Measurements from ENCODE around the gene AFAP1L1. TPM values are rescaled to one million over a fixed set of nuclear protein-coding genes. Genes with fewer than 3 reads are reported as not detected.

AFAP1L1 gene
- total RNA-seq, 2 experiments from 2014 or later = not detected

GRCh38 chr5:149325894-149326293 lies 54.2 kb downstream of the AFAP1L1 start:
- BruUV-seq (replicated peaks) = no TSS peak
- ChIA-PET POLR2A (no interaction called here), CTCF (ENCODE audit: unreplicated experiment) (no interaction called here)
- Histone ChIP-seq H3K79me2 (ENCODE audit: insufficient read depth, low read depth, low read length) (no peaks in the 10 kb centered on the region), H3K36me3 (ENCODE audit: insufficient read depth, low read length) (no peaks in the 10 kb centered on the region), H3K4me3 (ENCODE audit: low read depth, low read length, poor library complexity, severe bottlenecking) (no peak overlapping the region), H3K9me2 (ENCODE audit: insufficient read depth, low read length) (no peaks in the 10 kb centered on the region), H3K4me2 (ENCODE audit: low read length) (no peak overlapping the region), H3K27ac (ENCODE audit: low read depth, low read length, poor library complexity, severe bottlenecking) (no peak overlapping the region), H2AFZ (ENCODE audit: low read length) (no peak overlapping the region), H3K9me3 (ENCODE audit: low read length) (peaks cover 3% of the 10 kb centered on the region; the same call in 1 of the 2 replicates), H3K4me1 (ENCODE audit: insufficient read depth, low read length, poor library complexity, severe bottlenecking) (no peaks in the 10 kb centered on the region), H4K20me1 (ENCODE audit: insufficient read depth, low read length) (no peaks in the 10 kb centered on the region)
- DNase-seq (ENCODE audit: low spot score) = no peak
- intact Hi-C loops (cut with micrococcal nuclease; ENCODE audit: unreplicated experiment) = no loop called here
- TF ChIP-seq EZH2phosphoT487 (IDR thresholded peaks at IDR 0.05; ENCODE audit: borderline replicate concordance, low read depth, low read length) (no peak), CTCF (conservative IDR thresholded peaks at IDR 0.05; ENCODE audit: low read length) (no peak)

GRCh38 chr5:149326611-149327010 lies 55.0 kb downstream of the AFAP1L1 start:
- H3K4me1 ChIP-seq (ENCODE audit: insufficient read depth, low read length, poor library complexity, severe bottlenecking) = no peaks in the 10 kb centered on the region
- no peak overlapping the region for H3K4me3 ChIP-seq (ENCODE audit: low read depth, low read length, poor library complexity, severe bottlenecking)
- H3K4me2 ChIP-seq (ENCODE audit: low read length) = no peak overlapping the region
- no peak for DNase-seq (ENCODE audit: low spot score)
- TF ChIP-seq EZH2phosphoT487 (IDR thresholded peaks at IDR 0.05; ENCODE audit: borderline replicate concordance, low read depth, low read length) = no peak
- no peak for TF ChIP-seq CTCF (conservative IDR thresholded peaks at IDR 0.05; ENCODE audit: low read length)
- no peaks in the 10 kb centered on the region for H4K20me1 ChIP-seq (ENCODE audit: insufficient read depth, low read length)
- BruUV-seq (replicated peaks) = no TSS peak
- no peak overlapping the region for H2AFZ ChIP-seq (ENCODE audit: low read length)
- intact Hi-C loops (cut with micrococcal nuclease; ENCODE audit: unreplicated experiment) = no loop called here
- no peaks in the 10 kb centered on the region for H3K79me2 ChIP-seq (ENCODE audit: insufficient read depth, low read depth, low read length)
- H3K9me2 ChIP-seq (ENCODE audit: insufficient read depth, low read length) = no peaks in the 10 kb centered on the region
- no peaks in the 10 kb centered on the region for H3K36me3 ChIP-seq (ENCODE audit: insufficient read depth, low read length)
- POLR2A ChIA-PET = interaction anchor here (1.0 to 1.1 kb wide), 2 partner anchors 9 to 19 kb away, joined by 3 to 5 read pairs; partner anchors contain the start of gene GRPEL2
- peaks cover 3% of the 10 kb centered on the region; the same call in 1 of the 2 replicates for H3K9me3 ChIP-seq (ENCODE audit: low read length)
- no peak overlapping the region for H3K27ac ChIP-seq (ENCODE audit: low read depth, low read length, poor library complexity, severe bottlenecking)
- CTCF ChIA-PET (ENCODE audit: unreplicated experiment) = interaction anchor here (1.0 kb wide), 1 partner anchor 8 kb away, joined by 3 read pairs; no protein-coding TSS in a partner anchor

- no peaks in the 10 kb centered on the region for H4K20me1 ChIP-seq (ENCODE audit: insufficient read depth, low read length)
- no peaks in the 10 kb centered on the region for H3K79me2 ChIP-seq (ENCODE audit: insufficient read depth, low read depth, low read length)
- no peaks in the 10 kb centered on the region for H3K4me1 ChIP-seq (ENCODE audit: insufficient read depth, low read length, poor library complexity, severe bottlenecking)
- H3K9me3 ChIP-seq (ENCODE audit: low read length) = peaks cover 3% of the 10 kb centered on the region; the same call in 1 of the 2 replicates
- no peak overlapping the region for H3K4me2 ChIP-seq (ENCODE audit: low read length)
- H3K4me3 ChIP-seq (ENCODE audit: low read depth, low read length, poor library complexity, severe bottlenecking) = no peak overlapping the region
- POLR2A ChIA-PET = interaction anchor here (0.6 to 1.0 kb wide), 3 partner anchors 38 to 312 kb away, joined by 3 to 4 read pairs (median 3); no protein-coding TSS in a partner anchor
- no peak overlapping the region for H3K27ac ChIP-seq (ENCODE audit: low read depth, low read length, poor library complexity, severe bottlenecking)
- no TSS peak for BruUV-seq (replicated peaks)
- H2AFZ ChIP-seq (ENCODE audit: low read length) = no peak overlapping the region
- no peaks in the 10 kb centered on the region for H3K9me2 ChIP-seq (ENCODE audit: insufficient read depth, low read length)
- H3K36me3 ChIP-seq (ENCODE audit: insufficient read depth, low read length) = no peaks in the 10 kb centered on the region
- TF ChIP-seq EZH2phosphoT487 (IDR thresholded peaks at IDR 0.05; ENCODE audit: borderline replicate concordance, low read depth, low read length) (no peak), CTCF (conservative IDR thresholded peaks at IDR 0.05; ENCODE audit: low read length) (no peak)
- DNase-seq (ENCODE audit: low spot score) = no peak
- CTCF ChIA-PET (ENCODE audit: unreplicated experiment) = interaction anchor here (0.6 kb wide), 1 partner anchor 22 kb away, joined by 3 read pairs; no protein-coding TSS in a partner anchor
- intact Hi-C loops (cut with micrococcal nuclease; ENCODE audit: unreplicated experiment) = no loop called here
Measured at GRCh38 chr5:149328177-149328576, 56.5 kb downstream of the AFAP1L1 start.

Measured in OCI-LY7 (cell line).